Esophagus muscularis mucosa (tissue), 4 donors: Measurements from ENCODE around the gene WASF2.

Experiments
- EP300 ChIP-seq: sonication (generic); formaldehyde crosslinking; IDR thresholded peaks from one replicate; pipeline ENCODE4 v1.6.1; 2017; ENCODE audit warnings: antibody characterized with exemption
- POLR2A ChIP-seq: fragments of 450-650 bp; IDR thresholded peaks from one replicate; pipeline ENCODE4 v1.6.1; 2017; ENCODE audit warnings: antibody characterized with exemption, moderate library complexity, mild to moderate bottlenecking, low read depth
- POLR2AphosphoS5 ChIP-seq, 2 donors: sonication (generic); formaldehyde crosslinking; IDR thresholded peaks; one replicate each; pipeline ENCODE4 v1.6.1; 2017; ENCODE audit warnings: antibody characterized with exemption in 2 of 2
- TF ChIP-seq, protein P1 (sequence below), 3 experiments: fragments of 200-600 bp in 2 of 3; fragments of 450-650 bp in 1 of 3; sonication (generic) in 2 of 3; IDR thresholded peaks; one replicate each; pipeline ENCODE4 v1.5.1; 2017 to 2019; ENCODE audit warnings: antibody characterized with exemption in 3 of 3, mild to moderate bottlenecking in 2 of 3, moderate library complexity in 1 of 3

DNA sequence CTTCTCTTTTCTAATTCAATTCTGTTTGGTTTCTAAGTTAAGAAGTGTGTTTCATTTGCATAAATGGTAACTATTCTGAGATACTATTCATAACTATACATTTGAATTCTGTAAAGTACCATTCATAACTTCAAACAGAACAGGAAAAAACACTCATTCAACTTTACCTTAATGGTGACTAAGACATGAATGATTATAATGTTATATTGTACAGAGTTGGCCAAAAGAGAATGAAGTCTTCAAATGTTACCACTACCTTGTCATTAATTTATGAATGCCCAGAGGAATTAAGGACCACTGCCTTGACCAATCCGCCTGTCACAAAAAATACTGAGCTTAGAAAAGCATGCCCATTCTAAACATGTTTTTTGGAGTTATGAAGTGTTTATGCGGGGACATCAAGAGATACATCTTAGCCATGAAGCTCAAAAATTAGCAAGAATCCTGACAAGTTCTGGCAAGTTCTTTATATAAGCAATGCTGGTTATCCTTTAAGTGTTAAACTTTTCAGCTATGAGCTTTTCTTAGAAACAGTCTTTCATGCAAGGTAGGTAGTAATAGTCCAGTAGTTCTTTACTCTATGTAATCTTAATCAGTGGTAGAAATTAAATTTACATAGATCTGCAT, 7.9 kb downstream of the WASF2 start:
- TF ChIP-seq POLR2A (no peak), EP300 (no peak), POLR2AphosphoS5 (IDR thresholded peaks at IDR 0.05) (no peak)
- TF ChIP-seq, protein P1, sequence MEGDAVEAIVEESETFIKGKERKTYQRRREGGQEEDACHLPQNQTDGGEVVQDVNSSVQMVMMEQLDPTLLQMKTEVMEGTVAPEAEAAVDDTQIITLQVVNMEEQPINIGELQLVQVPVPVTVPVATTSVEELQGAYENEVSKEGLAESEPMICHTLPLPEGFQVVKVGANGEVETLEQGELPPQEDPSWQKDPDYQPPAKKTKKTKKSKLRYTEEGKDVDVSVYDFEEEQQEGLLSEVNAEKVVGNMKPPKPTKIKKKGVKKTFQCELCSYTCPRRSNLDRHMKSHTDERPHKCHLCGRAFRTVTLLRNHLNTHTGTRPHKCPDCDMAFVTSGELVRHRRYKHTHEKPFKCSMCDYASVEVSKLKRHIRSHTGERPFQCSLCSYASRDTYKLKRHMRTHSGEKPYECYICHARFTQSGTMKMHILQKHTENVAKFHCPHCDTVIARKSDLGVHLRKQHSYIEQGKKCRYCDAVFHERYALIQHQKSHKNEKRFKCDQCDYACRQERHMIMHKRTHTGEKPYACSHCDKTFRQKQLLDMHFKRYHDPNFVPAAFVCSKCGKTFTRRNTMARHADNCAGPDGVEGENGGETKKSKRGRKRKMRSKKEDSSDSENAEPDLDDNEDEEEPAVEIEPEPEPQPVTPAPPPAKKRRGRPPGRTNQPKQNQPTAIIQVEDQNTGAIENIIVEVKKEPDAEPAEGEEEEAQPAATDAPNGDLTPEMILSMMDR (IDR thresholded peaks at IDR 0.05) = no peak
